Endodermal cell (in vitro differentiated cells): Measurements from ENCODE around the gene MBLAC1. TPM values are rescaled to one million over a fixed set of nuclear protein-coding genes. Genes with fewer than 3 reads are reported as not detected.

Experiments used
- DNase-seq: peaks from one replicate; pipeline ENCODE4 v3.0.0-alpha.2; 2017
- H3K27ac ChIP-seq: 2 replicates; pipeline ENCODE4 v1.5.1; 2013; ENCODE audit warnings: mild to moderate bottlenecking, low read depth, low read length, moderate library complexity
- H3K27me3 ChIP-seq: 2 replicates; pipeline ENCODE4 v1.6.1; 2013; ENCODE audit warnings: mild to moderate bottlenecking, low read length, moderate library complexity; ENCODE audit not compliant: insufficient read depth, control insufficient read depth, poor library complexity, severe bottlenecking
- H3K36me3 ChIP-seq: 2 replicates; pipeline ENCODE4 v1.7.0; 2013; ENCODE audit warnings: mild to moderate bottlenecking, low read length, moderate library complexity; ENCODE audit not compliant: control insufficient read depth, insufficient read depth
- H3K4me1 ChIP-seq: one replicate; pipeline ENCODE4 v1.7.0; 2013; ENCODE audit warnings: low read length; ENCODE audit not compliant: control insufficient read depth, insufficient read depth
- H3K4me3 ChIP-seq: 2 replicates; pipeline ENCODE4 v1.5.1; 2013; ENCODE audit warnings: mild to moderate bottlenecking, low read length, moderate library complexity
- H3K9ac ChIP-seq: 2 replicates; pipeline ENCODE4 v1.6.1; 2013; ENCODE audit warnings: mild to moderate bottlenecking, low read length, moderate library complexity; ENCODE audit not compliant: poor library complexity, severe bottlenecking; ENCODE audit errors: extremely low read depth
- H3K9me3 ChIP-seq: 2 replicates; pipeline ENCODE4 v1.6.1; 2013; ENCODE audit warnings: mild to moderate bottlenecking, low read length, moderate library complexity; ENCODE audit not compliant: control insufficient read depth
- H3K27ac Mint-ChIP-seq: 2 replicates; pipeline ENCODE4 v1.8.0; 2020; ENCODE audit warnings: mixed read lengths
- H3K27me3 Mint-ChIP-seq: 2 replicates; pipeline ENCODE4 v1.8.0; 2021; ENCODE audit warnings: mild to moderate bottlenecking, mixed read lengths; ENCODE audit not compliant: insufficient read depth
- H3K36me3 Mint-ChIP-seq: 2 replicates; pipeline ENCODE4 v1.8.0; 2020; ENCODE audit warnings: low read depth, mixed read lengths
- H3K4me1 Mint-ChIP-seq: 2 replicates; pipeline ENCODE4 v1.8.0; 2020; ENCODE audit warnings: mixed read lengths
- H3K4me3 Mint-ChIP-seq: 2 replicates; pipeline ENCODE4 v1.8.0; 2020; ENCODE audit warnings: mild to moderate bottlenecking, moderate library complexity, mixed read lengths
- H3K9me3 Mint-ChIP-seq: 2 replicates; pipeline ENCODE4 v1.8.0; 2020; ENCODE audit warnings: mild to moderate bottlenecking, mixed read lengths
- WGBS, 2 experiments: methylation state at CpG; one replicate each; pipeline versions ENCODE4 v1.1.5 to v1.1.7; 2013; ENCODE audit warnings: missing lambda C conversion rate in 2 of 2, mixed read lengths in 1 of 2; ENCODE audit not compliant: insufficient coverage in 1 of 2, insufficient read length in 1 of 2; 5-methylcytosine and 5-hydroxymethylcytosine counted together
- total RNA-seq, 2 donors: library from RNA; stranded (reverse); fragmentation: NEBNext Ultra II Directional in 1 of 2; extraction: Animal tissue kit (Norgen Biotek cat#: 25700) in 1 of 2; gene quantifications; 2 replicates in 1 of 2; 3 replicates in 1 of 2; pipeline ENCODE4 v1.2.1, GENCODE V29; 2021
- TF ChIP-seq, protein P1 (sequence below): fragments of 200-600 bp; sonication (generic); conservative IDR thresholded peaks from 2 replicates; pipeline ENCODE4 v1.5.0; 2021; ENCODE audit warnings: antibody characterized with exemption, mild to moderate bottlenecking

Gene MBLAC1
- total RNA-seq, 2 donors from 2014 or later = 1.3 to 1.4 TPM

DNA sequence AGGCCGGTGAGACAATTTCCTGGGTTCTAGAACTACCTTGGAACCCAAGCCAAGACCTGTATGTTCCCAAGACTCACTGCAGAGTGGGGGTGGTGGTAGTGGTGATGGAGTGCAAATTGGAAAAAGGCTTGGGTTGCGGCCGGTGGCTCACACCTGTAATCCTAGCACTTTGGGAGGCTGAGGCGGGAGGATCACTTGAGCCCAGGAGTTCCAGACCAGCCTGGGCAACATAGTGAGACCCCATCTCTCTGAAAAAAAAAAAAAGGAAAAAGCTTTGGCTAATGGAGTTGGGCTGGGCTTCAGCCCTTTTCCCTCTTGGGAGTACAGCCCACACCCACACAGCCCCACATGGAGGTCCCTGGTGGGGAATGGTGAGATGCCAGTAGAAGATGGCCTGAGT is 21.2 kb upstream of the MBLAC1 start:
- peaks cover 60% of the 10 kb centered on the region for H3K36me3 Mint-ChIP-seq
- H3K27ac Mint-ChIP-seq = no peak overlapping the region
- H3K27me3 Mint-ChIP-seq = no peaks in the 10 kb centered on the region
- H3K4me3 Mint-ChIP-seq = no peak overlapping the region
- no peaks in the 10 kb centered on the region for H3K27me3 ChIP-seq
- H3K4me1 Mint-ChIP-seq = no peaks in the 10 kb centered on the region
- WGBS, 2 experiments = 90 to 100% methylated on average over 1 to 4 of the region's 4 CpGs
- H3K36me3 ChIP-seq = peaks cover 43% of the 10 kb centered on the region
- TF ChIP-seq, protein P1, sequence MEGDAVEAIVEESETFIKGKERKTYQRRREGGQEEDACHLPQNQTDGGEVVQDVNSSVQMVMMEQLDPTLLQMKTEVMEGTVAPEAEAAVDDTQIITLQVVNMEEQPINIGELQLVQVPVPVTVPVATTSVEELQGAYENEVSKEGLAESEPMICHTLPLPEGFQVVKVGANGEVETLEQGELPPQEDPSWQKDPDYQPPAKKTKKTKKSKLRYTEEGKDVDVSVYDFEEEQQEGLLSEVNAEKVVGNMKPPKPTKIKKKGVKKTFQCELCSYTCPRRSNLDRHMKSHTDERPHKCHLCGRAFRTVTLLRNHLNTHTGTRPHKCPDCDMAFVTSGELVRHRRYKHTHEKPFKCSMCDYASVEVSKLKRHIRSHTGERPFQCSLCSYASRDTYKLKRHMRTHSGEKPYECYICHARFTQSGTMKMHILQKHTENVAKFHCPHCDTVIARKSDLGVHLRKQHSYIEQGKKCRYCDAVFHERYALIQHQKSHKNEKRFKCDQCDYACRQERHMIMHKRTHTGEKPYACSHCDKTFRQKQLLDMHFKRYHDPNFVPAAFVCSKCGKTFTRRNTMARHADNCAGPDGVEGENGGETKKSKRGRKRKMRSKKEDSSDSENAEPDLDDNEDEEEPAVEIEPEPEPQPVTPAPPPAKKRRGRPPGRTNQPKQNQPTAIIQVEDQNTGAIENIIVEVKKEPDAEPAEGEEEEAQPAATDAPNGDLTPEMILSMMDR = no peak
- no peaks in the 10 kb centered on the region for H3K9me3 ChIP-seq
- no peak overlapping the region for H3K4me3 ChIP-seq
- no peaks in the 10 kb centered on the region for H3K4me1 ChIP-seq
- H3K27ac ChIP-seq = no peak overlapping the region
- H3K9ac ChIP-seq = no peak overlapping the region
- DNase-seq = no peak
- no peaks in the 10 kb centered on the region for H3K9me3 Mint-ChIP-seq

DNA sequence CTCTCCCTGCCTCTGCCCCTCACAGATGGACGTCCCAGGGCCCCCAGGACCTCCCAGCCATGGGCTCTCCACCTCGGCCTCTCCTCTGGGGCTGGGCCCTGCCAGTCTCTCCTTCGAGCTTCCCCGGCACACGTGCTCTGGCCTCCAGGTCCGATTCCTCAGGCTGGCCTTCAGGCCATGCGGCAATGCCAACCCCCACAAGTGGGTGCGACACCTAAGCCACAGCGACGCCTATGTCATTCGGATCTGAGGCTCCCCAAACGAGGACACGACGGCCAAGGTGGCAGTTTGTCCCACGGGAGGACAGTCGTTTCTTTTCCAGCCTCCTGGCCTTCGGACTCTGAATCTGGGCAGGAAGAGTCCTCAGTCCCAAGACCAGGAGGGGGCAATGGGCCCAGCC is 20.1 kb upstream of the MBLAC1 start:
- Histone ChIP-seq H3K9me3 (no peaks in the 10 kb centered on the region), H3K27me3 (no peaks in the 10 kb centered on the region), H3K4me1 (no peaks in the 10 kb centered on the region), H3K36me3 (peaks cover 53% of the 10 kb centered on the region), H3K27ac (no peak overlapping the region), H3K4me3 (no peak overlapping the region), H3K9ac (no peak overlapping the region)
- Mint-ChIP-seq H3K4me3 (no peak overlapping the region), H3K36me3 (peaks cover 71% of the 10 kb centered on the region), H3K27me3 (no peaks in the 10 kb centered on the region), H3K9me3 (no peaks in the 10 kb centered on the region), H3K4me1 (no peaks in the 10 kb centered on the region), H3K27ac (no peak overlapping the region)
- 89 to 93% methylated on average over 16 to 17 of the region's 17 CpGs for WGBS, 2 experiments
- TF ChIP-seq, protein P1 = no peak
- DNase-seq = no peak

DNA sequence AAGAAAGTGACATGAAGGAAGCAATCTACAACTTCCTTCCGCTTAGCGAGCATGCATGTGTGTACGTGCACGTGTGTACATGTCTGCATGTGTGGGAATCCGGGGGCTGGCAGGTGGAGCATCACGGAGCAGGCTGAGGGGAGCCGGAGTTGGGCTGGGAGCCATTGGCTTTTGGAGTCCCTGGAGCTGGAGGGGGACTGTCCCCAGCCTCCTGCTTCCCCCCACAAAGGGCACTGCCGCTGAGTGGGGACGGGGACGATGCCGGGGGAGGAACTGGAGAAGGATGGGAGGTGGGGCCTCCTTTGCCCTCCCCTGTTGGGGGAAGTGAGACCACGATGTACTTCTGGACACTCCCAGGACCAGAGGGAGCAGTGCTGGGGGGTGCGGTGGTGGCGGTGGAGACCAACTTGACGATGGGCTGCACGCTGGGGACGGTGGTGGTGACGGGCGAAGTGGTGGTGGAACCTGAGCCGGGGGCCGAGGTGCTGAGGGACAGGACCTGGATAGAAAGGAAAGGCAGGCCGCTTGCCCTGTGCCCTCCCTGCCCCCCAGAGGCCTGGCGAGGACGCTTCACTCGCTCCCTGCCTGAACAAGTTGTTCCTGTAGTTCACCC is 19.5 kb upstream of the MBLAC1 start:
- Histone ChIP-seq H3K4me3 (no peak overlapping the region), H3K9me3 (no peaks in the 10 kb centered on the region), H3K9ac (no peak overlapping the region), H3K4me1 (no peaks in the 10 kb centered on the region), H3K36me3 (peaks cover 56% of the 10 kb centered on the region), H3K27me3 (no peaks in the 10 kb centered on the region), H3K27ac (no peak overlapping the region)
- Mint-ChIP-seq H3K4me1 (no peaks in the 10 kb centered on the region), H3K4me3 (no peak overlapping the region), H3K27ac (no peak overlapping the region), H3K9me3 (no peaks in the 10 kb centered on the region), H3K36me3 (peaks cover 77% of the 10 kb centered on the region), H3K27me3 (no peaks in the 10 kb centered on the region)
- TF ChIP-seq, protein P1 = no peak
- DNase-seq = no peak
- whole genome bisulfite sequencing, 2 experiments = 90 to 95% methylated on average over 9 to 25 of the region's 25 CpGs
